Upper lobe of left lung (tissue), 4 donors: Measurements from ENCODE around the gene SAP30BP.

Experiments used
- CTCF ChIP-seq, 6 experiments: fragments of 450-650 bp in 4 of 6; fragments of 200-600 bp in 2 of 6; sonication (generic) in 2 of 6; IDR thresholded peaks; one replicate each; pipeline ENCODE4 v1.5.1; 2016 to 2019; ENCODE audit warnings: antibody characterized with exemption in 6 of 6
- POLR2A ChIP-seq, 4 donors: fragments of 450-650 bp; IDR thresholded peaks; one replicate each; pipeline ENCODE4 v1.5.1; 2016 to 2017; ENCODE audit warnings: antibody characterized with exemption in 4 of 4, mild to moderate bottlenecking in 2 of 4

- no peak for TF ChIP-seq CTCF (IDR thresholded peaks at IDR 0.05)
- no peak for TF ChIP-seq POLR2A (IDR thresholded peaks at IDR 0.05)
Observed at GRCh38 chr17:75634376-75634740, 32.8 kb upstream of the SAP30BP start.
